Right lobe of liver (tissue), 6 donors: ENCODE data around the gene VPS26A. TPM values are rescaled to one million over a fixed set of nuclear protein-coding genes. Genes with fewer than 3 reads are reported as not detected.

Experiments
- ATAC-seq, 4 donors: fragments of 200-7000 bp; cut with Tn5 transposase; one replicate each; pipeline ENCODE4 v1.9.1; 2020; ENCODE audit warnings: mild to moderate bottlenecking in 4 of 4, moderate library complexity in 4 of 4
- DNase-seq, 3 donors: peaks; one replicate each; pipeline ENCODE4 v3.0.0-alpha.2; 2020
- H3K27ac ChIP-seq, 3 donors: fragments of 200-600 bp; one replicate each; pipeline ENCODE4 v1.8.0; 2022
- H3K27me3 ChIP-seq, 2 donors: fragments of 200-600 bp; one replicate each; pipeline ENCODE4 v1.8.0; 2022
- H3K36me3 ChIP-seq, 4 donors: fragments of 200-600 bp; sonication (generic) in 1 of 4; one replicate each; pipeline versions ENCODE4 v1.5.1 to v1.8.0; 2017 to 2022; ENCODE audit warnings: control low read depth in 1 of 4
- H3K4me1 ChIP-seq, 4 donors: fragments of 200-600 bp; sonication (generic) in 1 of 4; one replicate each; pipeline versions ENCODE4 v1.5.1 to v1.8.0; 2017 to 2022; ENCODE audit warnings: control low read depth in 1 of 4
- H3K4me3 ChIP-seq, 3 donors: fragments of 200-600 bp; one replicate each; pipeline ENCODE4 v1.8.0; 2022
- H3K9me3 ChIP-seq, 4 donors: fragments of 200-600 bp; sonication (generic) in 1 of 4; one replicate each; pipeline versions ENCODE4 v1.5.1 to v1.8.0; 2017 to 2022; ENCODE audit warnings: control low read depth in 1 of 4
- POLR2A ChIP-seq: fragments of 450-650 bp; IDR thresholded peaks from one replicate; pipeline ENCODE4 v1.6.1; 2017; ENCODE audit warnings: antibody characterized with exemption, mild to moderate bottlenecking
- WGBS: methylation state at CpG from one replicate; pipeline ENCODE4 v1.1.6; 2018; ENCODE audit warnings: low coverage, low lambda C conversion rate; ENCODE audit not compliant: insufficient coverage; ENCODE audit errors: missing lambda C conversion rate; 5-methylcytosine and 5-hydroxymethylcytosine counted together
- intact Hi-C, 2 donors: fragments of 100-400 bp; cut with DNase I; formaldehyde crosslinking; loops; one replicate each; pipeline versions ENCODE4 v1.11.2 to v1.14.1; 2022
- total RNA-seq, 6 experiments: library from RNA; depleted of rRNA in 2 of 6; stranded (reverse); fragments of >200 nt in 2 of 6; fragmentation: NEBNext Ultra II Directional in 3 of 6; extraction: Animal tissue kit (Norgen Biotek cat#: 25700) in 3 of 6; gene quantifications; one replicate each; pipeline versions ENCODE4 v1.1.0 to v1.2.4, GENCODE V29; 2016 to 2023
- TF ChIP-seq, protein P1 (sequence below), 4 donors: fragments of 200-600 bp in 3 of 4; fragments of 450-650 bp in 1 of 4; IDR thresholded peaks; one replicate each; pipeline versions ENCODE4 v1.5.1 to v1.8.0; 2016 to 2022; ENCODE audit warnings: antibody characterized with exemption in 4 of 4, mild to moderate bottlenecking in 2 of 4
- donor health status: DM: no; HTN: yes; CAD: no.
- donor health status: DM: no; HTN: no; CAD: no.
- donor health status: DM: no; HTN: no; CAD: no.
- donor health status: DM: no; HTN: yes; CAD: no.
- donor health status: DM: no; HTN: yes; CAD: no.

The VPS26A gene
- total RNA-seq, 6 experiments from 2014 or later = 13.3 to 24.7 (median 19.3) TPM

GRCh38 chr10:69088801-69089501 lies 35.0 kb upstream of the VPS26A start:
- no peaks in the 10 kb centered on the region for H3K27me3 ChIP-seq
- no peaks in the 10 kb centered on the region for H3K9me3 ChIP-seq
- peak overlapping the region; percentile 16 to 46 (median 37) for H3K4me3 ChIP-seq
- intact Hi-C loops = no loop called here
- WGBS = 47% methylated on average over 10 of the region's 10 CpGs
- ATAC-seq (peak in 2 of 4 donors; percentile 19 to 24), DNase-seq (no peak)
- H3K27ac ChIP-seq = peak overlapping the region; percentile 48 to 94 (median 77)
- no peaks in the 10 kb centered on the region for H3K4me1 ChIP-seq
- no peaks in the 10 kb centered on the region for H3K36me3 ChIP-seq
- TF ChIP-seq, protein P1, sequence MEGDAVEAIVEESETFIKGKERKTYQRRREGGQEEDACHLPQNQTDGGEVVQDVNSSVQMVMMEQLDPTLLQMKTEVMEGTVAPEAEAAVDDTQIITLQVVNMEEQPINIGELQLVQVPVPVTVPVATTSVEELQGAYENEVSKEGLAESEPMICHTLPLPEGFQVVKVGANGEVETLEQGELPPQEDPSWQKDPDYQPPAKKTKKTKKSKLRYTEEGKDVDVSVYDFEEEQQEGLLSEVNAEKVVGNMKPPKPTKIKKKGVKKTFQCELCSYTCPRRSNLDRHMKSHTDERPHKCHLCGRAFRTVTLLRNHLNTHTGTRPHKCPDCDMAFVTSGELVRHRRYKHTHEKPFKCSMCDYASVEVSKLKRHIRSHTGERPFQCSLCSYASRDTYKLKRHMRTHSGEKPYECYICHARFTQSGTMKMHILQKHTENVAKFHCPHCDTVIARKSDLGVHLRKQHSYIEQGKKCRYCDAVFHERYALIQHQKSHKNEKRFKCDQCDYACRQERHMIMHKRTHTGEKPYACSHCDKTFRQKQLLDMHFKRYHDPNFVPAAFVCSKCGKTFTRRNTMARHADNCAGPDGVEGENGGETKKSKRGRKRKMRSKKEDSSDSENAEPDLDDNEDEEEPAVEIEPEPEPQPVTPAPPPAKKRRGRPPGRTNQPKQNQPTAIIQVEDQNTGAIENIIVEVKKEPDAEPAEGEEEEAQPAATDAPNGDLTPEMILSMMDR (IDR thresholded peaks at IDR 0.05) = no peak
- TF ChIP-seq POLR2A = peak; percentile 67

GRCh38 chr10:69089638-69090599 lies 34.1 kb upstream of the VPS26A start:
- Histone ChIP-seq H3K27ac (peak overlapping the region; percentile 48 to 94 (median 77)), H3K36me3 (no peaks in the 10 kb centered on the region), H3K4me1 (no peaks in the 10 kb centered on the region), H3K4me3 (peak overlapping the region; percentile 4 to 46 (median 10)), H3K9me3 (no peaks in the 10 kb centered on the region), H3K27me3 (no peaks in the 10 kb centered on the region)
- WGBS = 39% methylated on average over 12 of the region's 16 CpGs
- peak; percentile 58 for TF ChIP-seq POLR2A
- TF ChIP-seq, protein P1 (IDR thresholded peaks at IDR 0.05) = no peak
- DNase-seq (no peak), ATAC-seq (peak; percentile 38 to 57 (median 44))
- intact Hi-C loops = loop anchor here in 1 of 2 donors (10.0 kb wide), 1 partner anchor 85 kb away; no protein-coding TSS in a partner anchor

GRCh38 chr10:69090685-69091084 lies 33.3 kb upstream of the VPS26A start:
- Histone ChIP-seq H3K27me3 (no peaks in the 10 kb centered on the region), H3K36me3 (no peaks in the 10 kb centered on the region), H3K9me3 (no peaks in the 10 kb centered on the region), H3K4me1 (no peaks in the 10 kb centered on the region), H3K4me3 (peak overlapping the region in 2 of 3 donors; percentile 10 to 28), H3K27ac (peak overlapping the region; percentile 27 to 94 (median 77))
- 56% methylated on average over 1 of the region's 1 CpG for WGBS
- TF ChIP-seq, protein P1 (IDR thresholded peaks at IDR 0.05) = no peak
- no peak for TF ChIP-seq POLR2A
- no peak for ATAC-seq
- intact Hi-C loops = loop anchor here in 1 of 2 donors (10.0 kb wide), 1 partner anchor 86 kb away; no protein-coding TSS in a partner anchor
- DNase-seq = no peak

- WGBS = 36% methylated on average over 8 of the region's 8 CpGs
- intact Hi-C loops = loop anchor here in 1 of 2 donors (10.0 kb wide), 1 partner anchor 86 kb away; no protein-coding TSS in a partner anchor
- ATAC-seq = no peak
- Histone ChIP-seq H3K27ac (peak overlapping the region; percentile 27 to 94 (median 77)), H3K27me3 (no peaks in the 10 kb centered on the region), H3K4me3 (peak overlapping the region in 1 of 3 donors; percentile 28), H3K4me1 (no peaks in the 10 kb centered on the region), H3K9me3 (no peaks in the 10 kb centered on the region), H3K36me3 (no peaks in the 10 kb centered on the region)
- no peak for TF ChIP-seq POLR2A
- TF ChIP-seq, protein P1 (IDR thresholded peaks at IDR 0.05) = no peak
- no peak for DNase-seq
These were observed 32.8 kb upstream of the VPS26A start for GRCh38 chr10:69091143-69091651.
